K562 (cell line): ENCODE data around the gene EPB41L4B. TPM values are rescaled to one million over a fixed set of nuclear protein-coding genes. Genes with fewer than 3 reads are reported as not detected.

Source experiments
- ATAC-seq: fragments of 200-7000 bp; cut with Tn5 transposase; 3 replicates; pipeline ENCODE4 v1.9.1; 2020; ENCODE audit warnings: moderate library complexity
- BruUV-seq: library from RNA; stranded (reverse); fragments of 400-500 nt; replicated peaks from 2 replicates; lab custom pipeline; 2021; lab: Mats Ljungman, UMichigan
- CTCF ChIA-PET: fragments of 300-600 bp; formaldehyde crosslinking; extraction: SDS; loops from one replicate; lab custom pipeline; 2021; ENCODE audit warnings: low intra/inter-chr PET ratio; lab: Yijun Ruan, JAX
- POLR2A ChIA-PET: fragments of 300-600, 350-650 bp; sonication (Branson Sonifier 250); formaldehyde crosslinking; extraction: SDS; loops from one replicate; lab custom pipeline; 2021; ENCODE audit warnings: antibody characterized with exemption, inconsistent platforms; lab: Yijun Ruan, JAX
- DNase-seq, 4 experiments: peaks; one replicate each; pipeline versions ENCODE4 v3.0.0 to v3.0.0-alpha.2; 2011 to 2018; ENCODE audit warnings: low spot score in 3 of 4, mixed read lengths in 3 of 4; ENCODE audit errors: extremely low read depth in 1 of 4
- FAIRE-seq: peaks from 2 replicates; lab custom pipeline; 2011; peaks lifted over from hg19 to GRCh38; lab: Jason Lieb, UNC
- H2AFZ ChIP-seq: 2 replicates; pipeline ENCODE4 v1.6.0; 2011; ENCODE audit warnings: low read depth, low read length, control low read depth, inconsistent platforms
- H3K27ac ChIP-seq: fragments of 200-600 bp; 3 replicates; pipeline ENCODE4 v1.8.0; 2011; ENCODE audit warnings: low read depth, mild to moderate bottlenecking, control low read depth, inconsistent platforms, low read length, moderate library complexity, mixed read lengths; ENCODE audit errors: extremely low read depth
- H3K27me3 ChIP-seq, 2 experiments: fragments of 300-600 bp in 1 of 2; 2 replicates in 1 of 2; 3 replicates in 1 of 2; pipeline versions ENCODE4 v1.6.0 to v1.8.0; 2011; ENCODE audit warnings: inconsistent platforms in 2 of 2, low read length in 2 of 2, mild to moderate bottlenecking in 1 of 2, mixed read lengths in 1 of 2, moderate library complexity in 1 of 2; ENCODE audit not compliant: control insufficient read depth in 2 of 2, insufficient read depth in 2 of 2
- H3K36me3 ChIP-seq: fragments of 300-600 bp; 3 replicates; pipeline ENCODE4 v1.8.0; 2011; ENCODE audit warnings: mild to moderate bottlenecking, low read length, inconsistent platforms; ENCODE audit not compliant: control insufficient read depth, insufficient read depth
- H3K4me1 ChIP-seq, 2 experiments: fragments of 200-600 bp in 1 of 2; replicated peaks in 1 of 2; 2 replicates in 1 of 2; 3 replicates in 1 of 2; pipeline versions ENCODE4 v1.5.1 to v1.8.0; 2011; ENCODE audit warnings: inconsistent platforms in 2 of 2, low read length in 2 of 2, mild to moderate bottlenecking in 1 of 2, mixed read lengths in 1 of 2, moderate library complexity in 1 of 2; ENCODE audit not compliant: control insufficient read depth in 2 of 2, insufficient read depth in 2 of 2
- H3K4me2 ChIP-seq: 2 replicates; pipeline ENCODE4 v1.6.1; 2011; ENCODE audit warnings: low read length, control low read depth, inconsistent platforms, mixed read lengths; ENCODE audit not compliant: insufficient read depth
- H3K4me3 ChIP-seq: fragments of 200-600 bp; sonication (generic), shearing (Covaris generic); 2 replicates; pipeline ENCODE4 v1.5.1; 2016; ENCODE audit warnings: control low read depth, inconsistent platforms
- H3K79me2 ChIP-seq: fragments of 200-600 bp; 3 replicates; pipeline ENCODE4 v1.8.0; 2011; ENCODE audit warnings: low read length, inconsistent platforms; ENCODE audit not compliant: control insufficient read depth, insufficient read depth
- H3K9ac ChIP-seq, 2 experiments: 2 replicates each; pipeline versions ENCODE4 v1.6.0 to v1.6.1; 2011; ENCODE audit warnings: low read depth in 2 of 2, low read length in 2 of 2, control low read depth in 1 of 2, inconsistent platforms in 1 of 2, mild to moderate bottlenecking in 1 of 2, mixed read lengths in 1 of 2; ENCODE audit not compliant: insufficient read depth in 1 of 2
- H3K9me1 ChIP-seq: one replicate; pipeline ENCODE4 v1.6.0; 2011; ENCODE audit warnings: inconsistent platforms, mild to moderate bottlenecking, low read length, moderate library complexity; ENCODE audit not compliant: control insufficient read depth, insufficient read depth
- H3K9me3 ChIP-seq: replicated peaks from 2 replicates; pipeline ENCODE4 v1.5.1; 2011; ENCODE audit warnings: low read depth, low read length, inconsistent platforms; ENCODE audit not compliant: control insufficient read depth, insufficient read depth
- H4K20me1 ChIP-seq: replicated peaks from 2 replicates; pipeline ENCODE4 v1.6.1; 2011; ENCODE audit warnings: low read length, inconsistent platforms, mixed read lengths; ENCODE audit not compliant: control insufficient read depth, insufficient read depth
- CBX3 ChIP-seq, 2 experiments: IDR thresholded peaks; 1 replicate in 1 of 2; 2 replicates in 1 of 2; pipeline ENCODE4 v1.6.1; 2012; ENCODE audit warnings: inconsistent platforms in 2 of 2, low read length in 2 of 2, borderline replicate concordance in 1 of 2, control low read depth in 1 of 2
- HNRNPK ChIP-seq: fragments of 200-400 bp; formaldehyde crosslinking; IDR thresholded peaks from one replicate; pipeline ENCODE4 v1.6.1; 2018; ENCODE audit warnings: mild to moderate bottlenecking, low read depth, low read length; ENCODE audit not compliant: poor library complexity, severe bottlenecking
- MEF2A ChIP-seq: IDR thresholded peaks from 2 replicates; pipeline ENCODE4 v1.6.1; 2011; ENCODE audit warnings: low read depth, mild to moderate bottlenecking, low read length, moderate library complexity; ENCODE audit not compliant: control insufficient read depth
- NR2C1 ChIP-seq, 2 experiments: fragments of 450-650 bp; IDR thresholded peaks; 2 replicates each; pipeline ENCODE4 v1.6.1; 2017; ENCODE audit warnings: mild to moderate bottlenecking in 2 of 2, antibody characterized with exemption in 1 of 2, inconsistent platforms in 1 of 2, missing compliant biosample characterization in 1 of 2, missing genetic modification characterization in 1 of 2
- RBM39 ChIP-seq: fragments of 200-400 bp; formaldehyde crosslinking; optimal IDR thresholded peaks from 2 replicates; pipeline ENCODE3; 2018; ENCODE audit warnings: low read depth, low read length
- RHOXF2B ChIP-seq: fragments of 250-450 bp; sonication (Bioruptor Pico); conservative IDR thresholded peaks from 2 replicates; pipeline ENCODE4 v1.5.1; 2021
- SMARCA5 ChIP-seq: fragments of 450-650 bp; IDR thresholded peaks from 2 replicates; pipeline ENCODE4 v1.6.1; 2016
- SNIP1 ChIP-seq: fragments of 450-650 bp; IDR thresholded peaks from 2 replicates; pipeline ENCODE4 v1.7.1; 2017; ENCODE audit warnings: low read depth, mild to moderate bottlenecking
- SNRNP70 ChIP-seq: fragments of 200-400 bp; formaldehyde crosslinking; optimal IDR thresholded peaks from 2 replicates; pipeline ENCODE3; 2017; ENCODE audit warnings: low read depth, low read length
- TBP ChIP-seq: optimal IDR thresholded peaks from 2 replicates; pipeline ENCODE3; 2011; ENCODE audit warnings: low read depth, low read length, improper control_type of control experiment
- TEAD4 ChIP-seq, 2 experiments: sonication (generic) in 1 of 2; formaldehyde crosslinking in 1 of 2; IDR thresholded peaks; 2 replicates each; pipeline versions ENCODE4 v1.6.1 to v1.8.0; 2012 to 2022; ENCODE audit warnings: borderline replicate concordance in 1 of 2, inconsistent platforms in 1 of 2, low read length in 1 of 2, mild to moderate bottlenecking in 1 of 2, missing genetic modification reagents in 1 of 2
- ZNF699 ChIP-seq: fragments of 250-450 bp; sonication (Bioruptor Pico); IDR thresholded peaks from 2 replicates; pipeline ENCODE4 v1.8.0; 2021; ENCODE audit warnings: mild to moderate bottlenecking, moderate library complexity; ENCODE audit not compliant: insufficient replicate concordance
- WGBS: fragments of 100-300 bp; shearing (Covaris generic); methylation state at CpG from one replicate; pipeline ENCODE4 v1.1.6; 2016; ENCODE audit warnings: low coverage, mixed read lengths; ENCODE audit not compliant: insufficient coverage; ENCODE audit errors: missing lambda C conversion rate; 5-methylcytosine and 5-hydroxymethylcytosine counted together
- in situ Hi-C: fragments of 300-500 bp; cut with MboI; formaldehyde crosslinking; loops from 4 replicates; pipeline ENCODE4 v1.15.0; 2018; ENCODE audit warnings: inconsistent platforms, mixed read lengths
- intact Hi-C: fragments of 100-400 bp; cut with micrococcal nuclease; formaldehyde crosslinking; loops from 2 replicates; pipeline ENCODE4 v1.14.2; 2022
- polyA plus RNA-seq, 8 experiments: library from polyadenylated mRNA; depleted of rRNA in 4 of 8; stranded (reverse) in 5 of 8; unstranded in 3 of 8; fragments of >200 nt; fragmentation: Nextera tagmentation in 2 of 8; fragmentation: Illumina TruSeq in 1 of 8; extraction: Ambion mirVana in 2 of 8; extraction: Trizol in 1 of 8; gene quantifications; 2 replicates each; pipeline versions ENCODE4 v1.2.1 to v1.2.3, GENCODE V29; 2011 to 2014; ENCODE audit warnings: inconsistent platforms in 1 of 8, missing spikeins in 1 of 8
- total RNA-seq, 7 experiments: library from RNA; depleted of rRNA in 6 of 7; stranded (reverse); fragments of >200 nt in 6 of 7; fragmentation: Illumina TruSeq in 2 of 7; extraction: Trizol in 2 of 7; gene quantifications; 2 replicates each; pipeline versions ENCODE4 v1.2.1 to v1.2.3, GENCODE V29; 2011 to 2021; ENCODE audit warnings: low replicate concordance in 1 of 7
- TF ChIP-seq, protein P1 (sequence below): sonication (generic); formaldehyde crosslinking; IDR thresholded peaks from 2 replicates; pipeline ENCODE4 v1.8.0; 2023; ENCODE audit warnings: missing genetic modification reagents, mild to moderate bottlenecking, borderline replicate concordance

Gene EPB41L4B
- total and polyA plus RNA-seq, 9 of the 15 experiments (the other 6 are each of a cell fraction or from before 2014, with no cell fraction given), result 0.09 to 0.38 (median 0.21) TPM

DNA sequence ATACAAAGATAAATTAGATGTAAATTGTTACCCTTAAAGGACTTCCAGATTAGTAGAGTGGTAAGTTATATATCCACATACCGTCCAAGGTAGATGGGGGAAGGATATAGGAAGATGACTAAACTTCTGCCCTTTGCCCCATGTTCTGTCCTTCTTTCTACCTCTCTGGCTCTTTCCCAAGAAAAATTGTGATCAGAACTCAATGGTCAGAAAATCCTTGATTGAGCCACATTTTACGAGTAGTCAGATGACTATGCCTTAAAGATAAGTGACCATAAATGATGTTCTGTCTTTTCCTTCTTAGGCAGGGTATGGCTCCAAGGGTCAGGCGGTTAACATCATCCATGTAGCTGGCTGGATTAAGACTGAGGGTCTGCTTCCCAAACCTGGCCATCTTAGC lies 158.2 kb downstream of the EPB41L4B start:
- POLR2A ChIA-PET, result no interaction called here
- no peaks in the 10 kb centered on the region for H3K79me2 ChIP-seq

DNA sequence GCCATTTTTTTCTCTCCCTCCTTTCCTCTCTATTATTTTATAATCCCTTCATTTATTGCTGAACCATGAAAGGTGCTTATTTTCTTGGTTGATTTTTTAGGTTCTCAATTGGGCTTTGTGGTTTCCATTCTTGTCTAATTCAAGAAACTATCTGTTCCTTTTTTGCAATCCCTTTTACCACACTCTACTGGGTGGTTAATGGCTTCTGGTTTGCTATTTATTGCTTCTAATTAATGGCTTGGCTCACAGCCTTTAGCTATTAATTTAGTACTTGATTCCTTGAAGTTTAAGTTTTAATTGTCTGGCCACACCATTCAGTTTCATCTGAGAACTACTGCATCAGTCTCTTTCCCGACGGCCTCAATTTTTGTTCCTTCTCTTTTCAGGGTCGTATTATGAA lies 159.4 kb downstream of the EPB41L4B start:
- 46% methylated on average over 3 of the region's 3 CpGs for WGBS
- Histone ChIP-seq H3K4me1 (peaks cover 0 to 3% of the 10 kb centered on the region in 2 experiments; a peak in 3 of 5 replicates), H3K9ac (no peak overlapping the region), H3K79me2 (no peaks in the 10 kb centered on the region), H3K27me3 (no peaks in the 10 kb centered on the region), H3K9me1 (no peaks in the 10 kb centered on the region), H3K9me3 (0 out of 2 replicates have a peak, but pooled peaks cover 2% of the 10 kb centered on the region), H3K4me2 (no peak overlapping the region), H4K20me1 (no peaks in the 10 kb centered on the region), H3K27ac (no peak overlapping the region), H2AFZ (no peak overlapping the region), H3K4me3 (no peak overlapping the region), H3K36me3 (no peaks in the 10 kb centered on the region)
- in situ Hi-C loops, result no loop called here
- ATAC-seq, result no peak
- no peak for FAIRE-seq
- ChIA-PET CTCF (no interaction called here), POLR2A (interaction anchor here (0.6 kb wide), 2 partner anchors 93 to 151 kb away, joined by 3 to 4 read pairs; no protein-coding TSS in a partner anchor)
- no peak for DNase-seq
- intact Hi-C loops, result no loop called here
- BruUV-seq, result no TSS peak
- TF ChIP-seq TBP (no peak), HNRNPK (no peak), SNIP1 (no peak), NR2C1 (IDR thresholded peaks at IDR 0.05) (no peak), NR2C1 (tag; IDR thresholded peaks at IDR 0.05) (no peak), RHOXF2B (no peak), MEF2A (no peak)
- TF ChIP-seq, protein P1, sequence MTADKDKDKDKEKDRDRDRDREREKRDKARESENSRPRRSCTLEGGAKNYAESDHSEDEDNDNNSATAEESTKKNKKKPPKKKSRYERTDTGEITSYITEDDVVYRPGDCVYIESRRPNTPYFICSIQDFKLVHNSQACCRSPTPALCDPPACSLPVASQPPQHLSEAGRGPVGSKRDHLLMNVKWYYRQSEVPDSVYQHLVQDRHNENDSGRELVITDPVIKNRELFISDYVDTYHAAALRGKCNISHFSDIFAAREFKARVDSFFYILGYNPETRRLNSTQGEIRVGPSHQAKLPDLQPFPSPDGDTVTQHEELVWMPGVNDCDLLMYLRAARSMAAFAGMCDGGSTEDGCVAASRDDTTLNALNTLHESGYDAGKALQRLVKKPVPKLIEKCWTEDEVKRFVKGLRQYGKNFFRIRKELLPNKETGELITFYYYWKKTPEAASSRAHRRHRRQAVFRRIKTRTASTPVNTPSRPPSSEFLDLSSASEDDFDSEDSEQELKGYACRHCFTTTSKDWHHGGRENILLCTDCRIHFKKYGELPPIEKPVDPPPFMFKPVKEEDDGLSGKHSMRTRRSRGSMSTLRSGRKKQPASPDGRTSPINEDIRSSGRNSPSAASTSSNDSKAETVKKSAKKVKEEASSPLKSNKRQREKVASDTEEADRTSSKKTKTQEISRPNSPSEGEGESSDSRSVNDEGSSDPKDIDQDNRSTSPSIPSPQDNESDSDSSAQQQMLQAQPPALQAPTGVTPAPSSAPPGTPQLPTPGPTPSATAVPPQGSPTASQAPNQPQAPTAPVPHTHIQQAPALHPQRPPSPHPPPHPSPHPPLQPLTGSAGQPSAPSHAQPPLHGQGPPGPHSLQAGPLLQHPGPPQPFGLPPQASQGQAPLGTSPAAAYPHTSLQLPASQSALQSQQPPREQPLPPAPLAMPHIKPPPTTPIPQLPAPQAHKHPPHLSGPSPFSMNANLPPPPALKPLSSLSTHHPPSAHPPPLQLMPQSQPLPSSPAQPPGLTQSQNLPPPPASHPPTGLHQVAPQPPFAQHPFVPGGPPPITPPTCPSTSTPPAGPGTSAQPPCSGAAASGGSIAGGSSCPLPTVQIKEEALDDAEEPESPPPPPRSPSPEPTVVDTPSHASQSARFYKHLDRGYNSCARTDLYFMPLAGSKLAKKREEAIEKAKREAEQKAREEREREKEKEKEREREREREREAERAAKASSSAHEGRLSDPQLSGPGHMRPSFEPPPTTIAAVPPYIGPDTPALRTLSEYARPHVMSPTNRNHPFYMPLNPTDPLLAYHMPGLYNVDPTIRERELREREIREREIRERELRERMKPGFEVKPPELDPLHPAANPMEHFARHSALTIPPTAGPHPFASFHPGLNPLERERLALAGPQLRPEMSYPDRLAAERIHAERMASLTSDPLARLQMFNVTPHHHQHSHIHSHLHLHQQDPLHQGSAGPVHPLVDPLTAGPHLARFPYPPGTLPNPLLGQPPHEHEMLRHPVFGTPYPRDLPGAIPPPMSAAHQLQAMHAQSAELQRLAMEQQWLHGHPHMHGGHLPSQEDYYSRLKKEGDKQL (CRISPR knock-in tag), result no peak

More for the DNA sequence above, 158.2 kb downstream of the EPB41L4B start:
- intact Hi-C loops, result no loop called here
- Histone ChIP-seq H3K9me3 (0 out of 2 replicates have a peak, but pooled peaks cover 2% of the 10 kb centered on the region), H3K4me3 (no peak overlapping the region), H2AFZ (no peak overlapping the region), H4K20me1 (no peaks in the 10 kb centered on the region), H3K9ac (no peak overlapping the region), H3K4me2 (no peak overlapping the region), H3K36me3 (no peaks in the 10 kb centered on the region), H3K9me1 (no peaks in the 10 kb centered on the region)
- 18% methylated on average over 3 of the region's 3 CpGs for WGBS
- CTCF ChIA-PET, result no interaction called here
- in situ Hi-C loops, result no loop called here
- FAIRE-seq (no peak), ATAC-seq (no peak)
- BruUV-seq, result no TSS peak
- TF ChIP-seq TEAD4 (IDR thresholded peaks at IDR 0.05; ENCODE audit: low read length) (no peak), TEAD4 (CRISPR knock-in tag; IDR thresholded peaks at IDR 0.05; ENCODE audit: borderline replicate concordance) (no peak), SNRNP70 (no peak), RBM39 (no peak), SMARCA5 (no peak), ZNF699 (CRISPR knock-in tag) (no peak), CBX3 (IDR thresholded peaks at IDR 0.05; ENCODE audit: borderline replicate concordance in 1 of 2, low read length in 2 of 2) (no peak)
- TF ChIP-seq, all 486 proteins: peak for 0
- DNase-seq, result no peak
- Histone ChIP-seq H3K4me1 (no peaks in the 10 kb centered on the region; a peak in 2 of 5 replicates), H3K27ac (no peak overlapping the region), H3K27me3 (no peaks in the 10 kb centered on the region)
